NCI-H1417 treated with DMSO at 0.1 percent for 48 hours (cell line): ENCODE data around the gene PGAM5.

ENCODE experiments used
- DNase-seq: peaks from one replicate; lab custom pipeline; 2025; lab: John Stamatoyannopoulos, UW

Gene PGAM5

DNA sequence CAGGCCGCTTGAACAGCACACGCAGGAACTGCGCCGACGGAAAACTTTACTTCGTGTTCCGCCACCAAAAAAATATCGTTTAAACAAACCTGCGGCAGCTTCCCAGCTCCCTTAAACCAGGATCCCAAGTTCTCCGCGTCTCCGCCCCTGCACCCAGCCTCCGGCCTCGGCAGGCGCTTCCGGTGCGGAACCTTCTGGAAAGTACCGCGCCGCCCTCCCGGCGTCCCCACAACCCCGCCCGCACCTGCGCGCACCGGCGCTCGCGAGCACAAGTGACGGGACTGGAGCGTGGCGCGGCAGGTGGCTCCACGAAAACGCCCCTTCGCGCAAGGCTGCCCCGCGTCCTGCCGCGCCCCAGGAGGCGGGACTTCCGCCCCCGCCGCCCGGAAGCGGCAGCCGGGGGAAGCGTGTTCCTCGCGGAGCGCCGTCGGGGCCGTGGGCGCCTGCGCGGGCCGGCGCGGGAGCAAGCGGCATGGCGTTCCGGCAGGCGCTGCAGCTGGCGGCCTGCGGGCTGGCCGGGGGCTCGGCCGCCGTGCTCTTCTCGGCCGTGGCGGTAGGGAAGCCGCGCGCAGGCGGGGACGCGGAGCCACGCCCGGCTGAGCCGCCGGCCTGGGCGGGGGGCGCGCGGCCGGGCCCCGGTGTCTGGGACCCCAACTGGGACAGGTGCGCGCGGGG is at the start of gene PGAM5:
PGAM5 (plus strand) TSS at position 438 of the 675 bp plus-strand sequence; CDS start at position 473, 35 bp downstream.
- DNase-seq = peak; percentile 67

DNA sequence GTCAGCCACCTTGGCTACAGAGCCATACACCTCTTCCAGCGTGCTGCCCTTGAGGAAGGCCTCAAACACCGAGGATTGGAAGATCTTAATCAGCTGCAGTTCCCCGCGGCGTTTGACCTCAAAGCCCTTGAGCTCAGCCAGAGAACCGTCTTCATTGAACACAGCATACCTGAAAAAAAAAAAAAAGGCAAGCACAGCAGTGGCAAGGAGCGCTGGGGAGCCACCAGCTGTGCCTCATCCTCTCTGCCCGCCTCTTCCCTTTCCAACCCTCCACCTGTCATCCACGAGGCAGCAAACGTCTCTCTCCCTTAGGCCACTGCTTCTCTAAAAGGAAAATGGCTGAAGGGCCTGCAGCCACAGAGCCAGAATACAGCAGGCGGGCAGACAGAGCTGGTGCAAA is 49.6 kb upstream of the PGAM5 start:
- no peak for DNase-seq

DNA sequence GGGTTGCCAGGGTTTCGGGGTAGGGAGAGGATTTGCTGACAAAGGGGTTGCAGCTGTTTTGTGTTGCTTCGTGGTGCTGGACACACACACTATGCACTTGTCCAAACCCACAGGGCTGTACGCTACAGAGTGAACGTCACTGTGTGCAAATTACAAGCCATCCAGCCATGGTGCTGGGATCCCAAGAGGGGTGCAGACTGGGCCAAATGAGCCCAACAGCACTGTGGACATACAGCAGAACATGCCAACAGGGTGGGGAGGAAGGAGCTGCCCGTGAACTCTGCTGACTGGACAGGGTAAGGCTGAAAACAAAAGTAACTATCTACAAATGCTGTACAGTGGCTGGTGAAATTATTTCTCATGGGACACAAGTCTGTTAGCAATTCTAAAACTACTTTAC is 48.7 kb upstream of the PGAM5 start:
- DNase-seq = no peak

DNA sequence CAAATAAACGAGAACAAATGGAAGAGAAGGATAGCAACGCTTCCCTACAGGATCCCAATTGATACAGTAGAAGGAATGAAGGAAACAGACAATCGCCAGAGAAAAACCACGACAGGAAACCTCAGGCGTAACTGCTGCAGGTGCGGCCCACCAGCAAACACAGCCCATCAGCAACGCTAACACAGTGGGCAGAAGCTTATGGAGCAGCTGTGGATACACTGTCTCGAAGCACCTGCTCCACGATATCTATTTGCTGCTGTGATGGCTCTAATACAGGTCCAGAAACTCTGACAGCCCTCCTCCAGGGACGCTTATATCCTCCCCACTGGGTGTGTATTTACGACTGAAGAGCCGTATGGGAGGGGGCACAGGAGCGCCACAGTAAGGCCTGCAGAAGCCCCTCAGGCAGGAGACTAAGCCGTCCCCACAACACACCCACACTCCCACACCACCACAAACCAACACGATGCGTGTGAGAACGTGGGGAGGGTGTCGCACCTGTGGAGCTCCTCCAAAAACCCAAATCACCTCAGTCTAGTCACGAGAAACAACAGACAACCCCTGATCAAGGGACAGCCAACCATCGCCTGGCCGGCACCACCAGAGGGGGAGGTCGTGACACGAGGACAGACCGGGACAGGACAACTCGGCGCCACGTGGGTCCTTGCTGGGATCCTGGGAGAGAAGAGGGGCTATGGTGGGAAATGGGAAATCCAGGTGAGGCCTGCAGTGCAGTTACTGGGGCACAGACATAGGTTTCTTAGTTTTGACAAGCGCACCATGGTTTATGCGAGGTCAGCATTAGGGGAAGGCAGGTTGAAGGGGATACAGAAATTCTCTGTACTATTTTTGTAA is 47.5 kb upstream of the PGAM5 start:
- no peak for DNase-seq

GRCh38 chr12:132664206-132665148 is 46.2 kb upstream of the PGAM5 start:
- DNase-seq = no peak

GRCh38 chr12:132665149-132665491 is 45.5 kb upstream of the PGAM5 start:
- DNase-seq = no peak

GRCh38 chr12:132665794-132666193 is 44.8 kb upstream of the PGAM5 start:
- no peak for DNase-seq

DNA sequence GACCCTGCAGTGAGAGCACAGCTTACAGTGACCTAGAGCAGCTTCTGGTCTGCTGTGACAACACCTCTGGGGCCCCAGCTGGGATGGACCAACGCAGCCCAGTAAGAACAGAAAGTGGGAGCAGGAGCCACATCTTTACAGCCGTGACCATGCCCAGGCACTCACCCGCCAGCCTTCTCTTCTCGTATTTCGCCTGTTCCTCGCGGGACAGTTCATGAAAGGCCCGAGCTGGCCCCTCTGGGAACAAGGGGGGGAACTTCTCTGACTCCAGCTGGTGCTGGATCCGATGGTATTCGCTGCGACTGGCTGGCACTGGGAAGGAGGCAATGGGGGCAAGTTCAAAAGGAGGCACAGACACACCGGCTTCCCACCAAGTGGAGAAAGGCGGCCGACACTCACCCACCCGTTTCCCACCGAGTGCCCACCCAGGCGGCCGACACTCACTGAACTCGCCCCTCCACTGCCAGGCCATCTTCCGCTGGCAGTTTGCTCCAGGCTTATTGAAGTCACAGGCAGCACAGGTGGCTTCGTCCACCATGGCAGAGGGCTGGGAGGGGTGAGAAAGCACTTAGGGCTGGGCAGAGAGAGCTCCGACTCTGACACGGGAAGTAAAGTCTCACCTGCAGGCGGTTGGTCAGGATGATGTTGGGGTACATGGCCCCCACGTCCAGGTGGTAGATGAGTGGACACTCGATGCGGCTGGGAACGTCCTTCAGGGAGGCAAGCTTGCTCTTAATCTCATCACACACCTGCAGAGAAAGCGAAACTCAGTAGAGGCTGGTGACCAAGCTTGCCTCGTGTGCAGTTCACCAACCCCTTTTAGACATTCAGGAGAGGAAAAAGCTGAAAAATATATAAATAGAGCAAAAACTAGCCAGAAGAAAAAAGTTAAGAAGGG is 42.2 kb upstream of the PGAM5 start:
- DNase-seq = no peak

GRCh38 chr12:132669166-132669879 is 41.3 kb upstream of the PGAM5 start:
- DNase-seq = no peak

DNA sequence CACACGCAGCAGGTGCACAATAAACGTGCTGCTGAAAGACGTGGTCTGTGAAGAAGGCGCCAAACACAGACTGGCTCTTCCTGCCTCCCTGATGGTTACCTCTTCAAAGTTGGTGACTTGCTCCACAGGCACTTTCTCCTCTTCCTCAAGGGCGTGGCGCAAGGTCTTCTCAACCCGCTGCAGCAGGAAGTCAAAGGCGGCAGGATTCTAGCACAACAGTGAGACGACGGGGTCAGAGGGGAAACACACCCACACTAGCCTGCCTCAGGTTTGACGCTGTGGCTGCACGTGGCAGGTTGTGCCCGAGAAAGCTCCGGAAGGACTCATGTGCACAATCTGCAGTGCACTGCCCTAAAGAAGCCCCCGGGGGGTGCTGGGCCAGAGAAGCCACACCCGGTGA is 38.5 kb upstream of the PGAM5 start:
- DNase-seq = no peak

- DNase-seq = no peak
These were observed 38.0 kb upstream of the PGAM5 start for GRCh38 chr12:132672678-132673077.

DNA sequence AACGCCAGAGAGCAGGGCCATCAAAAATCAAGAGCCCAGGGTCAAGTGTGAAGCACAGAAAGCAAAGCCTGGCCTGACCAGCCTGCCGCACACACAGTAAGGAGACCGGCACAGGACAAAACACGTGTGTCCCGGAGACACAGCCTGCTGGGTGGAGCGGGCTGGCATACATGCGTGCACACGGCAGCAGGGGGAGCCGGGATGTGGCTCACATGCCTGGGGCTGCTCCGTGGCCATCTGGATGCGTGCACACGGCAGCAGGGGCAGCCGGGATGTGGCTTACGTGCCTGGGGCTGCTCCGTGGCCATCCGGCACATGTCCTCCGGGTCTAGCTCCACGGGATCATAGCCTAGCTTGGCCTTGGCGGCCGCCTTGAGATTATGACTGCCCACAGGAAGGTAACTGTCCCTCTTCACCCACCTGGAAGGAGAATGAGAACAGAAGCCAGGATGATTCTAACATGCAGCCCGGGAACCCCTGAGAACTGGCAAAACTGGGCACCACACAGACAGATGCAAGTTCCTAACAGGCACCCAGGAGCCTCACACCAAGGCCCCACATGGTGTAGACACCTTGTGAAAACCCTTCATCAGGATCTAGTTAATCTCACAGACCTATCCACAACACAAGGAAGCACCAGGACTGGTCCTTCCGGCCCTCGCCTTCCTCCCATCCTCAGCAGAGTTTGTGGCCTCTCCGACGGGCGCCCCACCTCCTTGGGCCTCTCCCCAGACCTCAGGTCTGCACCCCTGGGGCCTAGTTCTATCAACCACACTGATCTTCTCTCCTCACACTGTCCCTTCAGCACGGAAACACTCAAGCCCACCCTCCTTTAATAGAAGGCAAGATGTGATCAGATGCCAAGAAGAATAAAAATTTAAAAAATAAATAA is 37.1 kb upstream of the PGAM5 start:
- no peak for DNase-seq

- no peak for DNase-seq
These were observed 36.1 kb upstream of the PGAM5 start for GRCh38 chr12:132674561-132674960.

GRCh38 chr12:132675757-132676432 is 34.7 kb upstream of the PGAM5 start:
- no peak for DNase-seq

DNA sequence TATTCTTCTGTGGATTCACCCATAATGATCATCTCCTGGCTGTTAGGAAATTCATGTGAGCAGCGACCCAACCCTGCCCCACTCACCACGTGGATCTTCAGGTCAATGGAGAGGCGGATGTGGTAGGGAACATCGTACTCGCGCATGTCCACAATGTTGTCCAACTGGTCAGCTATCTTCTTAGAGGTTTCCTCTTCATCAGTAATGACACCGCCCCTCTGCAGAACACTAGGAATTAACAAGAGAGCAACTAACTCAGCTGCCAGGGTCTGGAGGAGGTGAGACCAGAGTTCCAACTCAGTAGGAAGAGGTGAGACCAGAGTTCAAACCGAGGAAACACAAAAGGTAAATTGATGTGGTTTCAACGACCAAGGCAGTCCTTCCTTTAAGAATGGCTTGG is 33.1 kb upstream of the PGAM5 start:
- no peak for DNase-seq

- no peak for DNase-seq
These were observed 25.2 kb upstream of the PGAM5 start for GRCh38 chr12:132685400-132685799.

DNA sequence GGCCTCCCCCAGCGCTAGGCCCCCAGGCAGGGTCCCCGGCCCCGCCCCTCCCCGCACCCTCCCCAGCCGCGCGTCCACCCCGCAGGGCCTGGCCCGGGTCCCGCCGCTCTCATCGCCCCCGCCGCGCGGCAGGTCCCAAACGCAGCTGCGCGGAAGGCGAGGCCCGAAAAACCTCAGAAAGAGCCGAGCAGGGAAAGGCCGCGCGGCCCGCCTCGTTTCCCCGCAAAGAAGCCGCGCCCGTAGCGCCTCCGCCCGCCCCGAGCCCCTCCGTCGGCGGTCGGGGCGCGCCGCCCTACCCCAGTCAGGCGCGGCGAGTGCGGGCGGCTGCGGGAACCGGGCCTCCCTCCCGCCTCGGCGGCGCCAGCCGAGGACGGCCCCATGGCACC is 23.8 kb upstream of the PGAM5 start:
- DNase-seq = no peak

DNA sequence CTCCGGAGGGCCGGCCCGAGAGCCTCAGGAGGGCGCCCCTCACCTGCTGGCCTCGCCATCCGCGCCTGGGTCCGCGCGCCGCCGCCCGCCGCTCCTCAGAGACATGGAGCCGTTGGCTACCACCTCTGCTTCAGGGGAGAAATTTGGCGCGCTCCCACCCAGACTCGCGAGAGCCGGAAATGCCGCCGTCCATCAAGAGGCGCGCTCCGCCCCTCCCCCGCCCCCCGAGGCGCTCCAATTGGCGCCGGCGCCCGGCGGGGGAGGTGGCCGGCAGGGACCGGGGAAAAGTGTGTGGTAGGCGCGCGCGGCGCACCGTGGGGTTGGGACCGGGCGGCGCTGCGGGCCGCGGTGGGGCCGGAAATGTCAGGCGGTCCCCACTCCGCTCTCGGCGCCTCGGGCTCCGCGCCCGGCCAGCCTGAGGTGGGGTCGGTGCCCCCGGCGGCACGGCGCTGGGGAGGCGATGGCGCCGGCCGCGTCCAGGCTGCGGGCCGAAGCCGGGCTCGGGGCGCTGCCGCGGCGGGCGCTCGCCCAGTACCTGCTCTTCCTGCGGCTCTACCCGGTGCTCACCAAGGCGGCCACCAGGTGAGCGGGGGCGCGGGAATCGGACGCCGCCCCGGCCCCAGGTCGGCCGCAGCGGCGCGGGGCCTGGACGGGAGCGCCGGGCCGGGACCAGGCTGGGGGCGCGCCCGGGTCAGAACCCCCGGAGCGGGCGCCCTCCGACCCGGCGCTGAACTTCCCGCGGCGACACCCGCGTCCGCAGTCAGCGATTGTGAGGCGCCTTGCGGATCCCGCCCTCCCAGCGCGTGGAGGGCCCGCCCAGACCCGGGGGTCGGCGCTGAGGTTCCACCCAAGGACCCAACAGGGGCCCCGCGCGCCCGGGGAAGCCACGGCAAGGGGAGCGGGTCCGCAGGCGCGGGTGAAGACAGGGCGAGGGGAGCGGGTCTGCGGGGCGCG is 23.2 kb upstream of the PGAM5 start, which contains the start of the genes POLE and PXMP2:
POLE (minus strand) TSS at position 132 of the 954 bp plus-strand sequence; CDS start at position 105, 27 bp downstream.
PXMP2 (plus strand) TSS at position 377 of the 954 bp plus-strand sequence; CDS start at position 461, 84 bp downstream.
- DNase-seq = peak; percentile 90
